ENCODE measurements around the gene MED15.

DNA sequence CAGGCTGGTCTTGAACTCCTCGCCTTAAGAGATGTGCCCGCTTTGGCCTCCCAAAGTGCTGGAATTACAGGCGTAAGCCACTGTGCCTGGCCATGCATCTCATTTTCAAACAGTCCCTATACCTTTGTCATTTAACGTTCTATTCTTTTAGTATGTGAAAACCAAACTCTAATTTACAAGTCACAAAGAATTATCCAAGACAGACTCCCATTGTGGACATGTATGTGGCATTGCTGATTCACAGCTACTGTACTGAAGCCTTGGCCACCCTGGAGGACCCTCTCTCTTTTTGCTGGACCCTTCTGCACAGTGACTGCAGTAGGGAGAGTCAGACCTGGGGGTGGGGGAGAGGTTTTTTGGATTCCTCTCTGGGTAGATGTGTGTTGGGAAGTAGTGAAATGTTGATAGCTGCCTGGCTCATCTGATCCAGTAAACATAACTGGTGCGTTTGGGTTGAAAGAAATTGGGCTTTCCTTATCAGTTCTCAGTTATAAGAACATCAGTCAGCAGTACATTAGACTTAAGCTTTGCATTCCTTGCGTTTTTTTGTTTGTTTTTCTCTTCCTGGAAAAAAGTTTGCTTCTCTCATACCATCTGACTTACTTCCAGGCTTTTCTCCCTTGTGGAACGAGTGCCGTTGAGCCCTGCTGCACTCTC lies 65.9 kb downstream of the MED15 start:
- TF ChIP-seq, protein P1, sequence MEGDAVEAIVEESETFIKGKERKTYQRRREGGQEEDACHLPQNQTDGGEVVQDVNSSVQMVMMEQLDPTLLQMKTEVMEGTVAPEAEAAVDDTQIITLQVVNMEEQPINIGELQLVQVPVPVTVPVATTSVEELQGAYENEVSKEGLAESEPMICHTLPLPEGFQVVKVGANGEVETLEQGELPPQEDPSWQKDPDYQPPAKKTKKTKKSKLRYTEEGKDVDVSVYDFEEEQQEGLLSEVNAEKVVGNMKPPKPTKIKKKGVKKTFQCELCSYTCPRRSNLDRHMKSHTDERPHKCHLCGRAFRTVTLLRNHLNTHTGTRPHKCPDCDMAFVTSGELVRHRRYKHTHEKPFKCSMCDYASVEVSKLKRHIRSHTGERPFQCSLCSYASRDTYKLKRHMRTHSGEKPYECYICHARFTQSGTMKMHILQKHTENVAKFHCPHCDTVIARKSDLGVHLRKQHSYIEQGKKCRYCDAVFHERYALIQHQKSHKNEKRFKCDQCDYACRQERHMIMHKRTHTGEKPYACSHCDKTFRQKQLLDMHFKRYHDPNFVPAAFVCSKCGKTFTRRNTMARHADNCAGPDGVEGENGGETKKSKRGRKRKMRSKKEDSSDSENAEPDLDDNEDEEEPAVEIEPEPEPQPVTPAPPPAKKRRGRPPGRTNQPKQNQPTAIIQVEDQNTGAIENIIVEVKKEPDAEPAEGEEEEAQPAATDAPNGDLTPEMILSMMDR (IDR thresholded peaks at IDR 0.05), result no peak
- TF ChIP-seq EZH2 (IDR thresholded peaks at IDR 0.05), result no peak

Data from neural progenitor cell (in vitro differentiated cells).